H1 (cell line): ENCODE results near the gene NASP. TPM values are rescaled to one million over a fixed set of nuclear protein-coding genes. Genes with fewer than 3 reads are reported as not detected.

Source experiments
- CTCF ChIA-PET: fragments of 300-600 bp; sonication (Branson Sonifier 250); formaldehyde crosslinking; loops from one replicate; lab custom pipeline; 2021; ENCODE audit not compliant: partially characterized antibody; lab: Charles Lee
- POLR2A ChIA-PET: fragments of 300-600 bp; sonication (Branson Sonifier 250); formaldehyde crosslinking; loops from one replicate; lab custom pipeline; 2021; ENCODE audit warnings: inconsistent platforms; ENCODE audit not compliant: partially characterized antibody; lab: Charles Lee
- DNase-seq, 2 experiments: peaks; one replicate each; pipeline versions ENCODE4 v3.0.0 to v3.0.0-alpha.2; 2010 to 2022; ENCODE audit warnings: low spot score in 2 of 2, low read depth in 1 of 2, mixed read lengths in 1 of 2
- FAIRE-seq: peaks from 2 replicates; lab custom pipeline; 2011; peaks lifted over from hg19 to GRCh38; lab: Jason Lieb, UNC
- H2AFZ ChIP-seq: 2 replicates; pipeline ENCODE4 v1.8.1; 2012; ENCODE audit warnings: low read length, inconsistent platforms
- H2AK5ac ChIP-seq: 2 replicates; pipeline ENCODE4 v1.6.1; 2013; ENCODE audit warnings: low read depth, low read length
- H2BK120ac ChIP-seq: replicated peaks from 2 replicates; pipeline ENCODE3; 2013; ENCODE audit warnings: low read depth, low read length, inconsistent platforms
- H2BK12ac ChIP-seq: 2 replicates; pipeline ENCODE4 v1.6.1; 2013; ENCODE audit warnings: low read depth, low read length
- H2BK15ac ChIP-seq: 2 replicates; pipeline ENCODE4 v1.6.1; 2013; ENCODE audit warnings: low read length
- H2BK20ac ChIP-seq: 2 replicates; pipeline ENCODE4 v1.6.1; 2013; ENCODE audit warnings: low read length
- H2BK5ac ChIP-seq: 2 replicates; pipeline ENCODE4 v1.6.1; 2013; ENCODE audit warnings: low read depth, low read length
- H3K14ac ChIP-seq: 2 replicates; pipeline ENCODE4 v1.6.1; 2013; ENCODE audit warnings: inconsistent platforms; ENCODE audit not compliant: insufficient read length
- H3K18ac ChIP-seq: 2 replicates; pipeline ENCODE4 v1.6.1; 2013; ENCODE audit warnings: low read length; ENCODE audit errors: extremely low read depth
- H3K23ac ChIP-seq: 2 replicates; pipeline ENCODE4 v1.6.1; 2013; ENCODE audit warnings: inconsistent platforms; ENCODE audit not compliant: insufficient read length
- H3K23me2 ChIP-seq: 2 replicates; pipeline ENCODE4 v1.6.1; 2013; ENCODE audit warnings: low read depth, low read length
- H3K27ac ChIP-seq: 2 replicates; pipeline ENCODE4 v1.6.1; 2011; ENCODE audit warnings: low read depth, low read length, inconsistent platforms
- H3K27me3 ChIP-seq, 4 experiments: replicated peaks in 1 of 4; 1 replicate in 1 of 4; 2 replicates in 3 of 4; pipeline versions ENCODE4 v1.6.1 to v1.8.1; 2011 to 2013; ENCODE audit warnings: low read length in 3 of 4, mild to moderate bottlenecking in 3 of 4, inconsistent platforms in 2 of 4, mixed read lengths in 2 of 4, moderate library complexity in 1 of 4; ENCODE audit not compliant: control insufficient read depth in 3 of 4, insufficient read depth in 3 of 4; ENCODE audit errors: extremely low read depth in 1 of 4
- H3K36me3 ChIP-seq, 4 experiments: 2 replicates each; pipeline versions ENCODE4 v1.6.1 to v1.8.1; 2011 to 2013; ENCODE audit warnings: mild to moderate bottlenecking in 4 of 4, low read length in 3 of 4, moderate library complexity in 2 of 4, control low read depth in 1 of 4, inconsistent platforms in 1 of 4; ENCODE audit not compliant: insufficient read depth in 4 of 4, control insufficient read depth in 2 of 4
- H3K4ac ChIP-seq: replicated peaks from 2 replicates; pipeline ENCODE3; 2013; ENCODE audit warnings: low read length, low read depth, mixed read lengths, inconsistent platforms; ENCODE audit not compliant: insufficient read length
- H3K4me1 ChIP-seq, 4 experiments: replicated peaks in 1 of 4; 1 replicate in 1 of 4; 2 replicates in 3 of 4; pipeline versions ENCODE4 v1.6.1 to v1.8.1; 2011 to 2013; ENCODE audit warnings: low read length in 3 of 4, inconsistent platforms in 2 of 4, mixed read lengths in 1 of 4; ENCODE audit not compliant: insufficient read depth in 4 of 4, control insufficient read depth in 3 of 4
- H3K4me2 ChIP-seq, 2 experiments: 2 replicates each; pipeline versions ENCODE4 v1.6.1 to v1.8.1; 2011 to 2013; ENCODE audit warnings: low read depth in 2 of 2, low read length in 2 of 2, control low read depth in 1 of 2, inconsistent platforms in 1 of 2, mild to moderate bottlenecking in 1 of 2; ENCODE audit not compliant: insufficient read depth in 1 of 2
- H3K4me3 ChIP-seq, 4 experiments: fragments of 200-600, 300-600 bp in 1 of 4; sonication (generic), shearing (Covaris generic), sonication (Bioruptor Twin) in 1 of 4; 2 replicates each; pipeline versions ENCODE4 v1.5.1 to v1.8.1; 2011 to 2016; ENCODE audit warnings: low read length in 4 of 4, low read depth in 3 of 4, control low read depth in 2 of 4, inconsistent platforms in 2 of 4, mild to moderate bottlenecking in 2 of 4, mixed read lengths in 1 of 4, moderate library complexity in 1 of 4; ENCODE audit not compliant: insufficient read depth in 2 of 4; ENCODE audit errors: extremely low read depth in 1 of 4
- H3K56ac ChIP-seq: replicated peaks from 2 replicates; pipeline ENCODE3; 2013; ENCODE audit warnings: low read depth, mild to moderate bottlenecking, mixed read lengths, low read length, inconsistent platforms; ENCODE audit not compliant: insufficient read length
- H3K79me1 ChIP-seq: 2 replicates; pipeline ENCODE4 v1.6.1; 2013; ENCODE audit warnings: low read depth, low read length, control low read depth
- H3K79me2 ChIP-seq, 2 experiments: 2 replicates each; pipeline versions ENCODE4 v1.6.1 to v1.8.1; 2012 to 2013; ENCODE audit warnings: low read length in 2 of 2, mild to moderate bottlenecking in 2 of 2, inconsistent platforms in 1 of 2; ENCODE audit not compliant: insufficient read depth in 2 of 2, control insufficient read depth in 1 of 2
- H3K9ac ChIP-seq, 4 experiments: replicated peaks in 1 of 4; 1 replicate in 1 of 4; 2 replicates in 3 of 4; pipeline versions ENCODE4 v1.6.1 to v1.8.1; 2011 to 2013; ENCODE audit warnings: low read depth in 3 of 4, low read length in 3 of 4, control low read depth in 2 of 4, mild to moderate bottlenecking in 2 of 4, moderate library complexity in 2 of 4, inconsistent platforms in 1 of 4; ENCODE audit errors: extremely low read depth in 1 of 4
- H3K9me3 ChIP-seq, 2 experiments: 2 replicates each; pipeline versions ENCODE4 v1.6.1 to v1.8.1; 2012 to 2013; ENCODE audit warnings: mild to moderate bottlenecking in 2 of 2, moderate library complexity in 2 of 2, control low read depth in 1 of 2, inconsistent platforms in 1 of 2, low read depth in 1 of 2, low read length in 1 of 2, mixed read lengths in 1 of 2; ENCODE audit not compliant: insufficient read depth in 2 of 2
- H4K20me1 ChIP-seq, 2 experiments: replicated peaks in 1 of 2; 2 replicates each; pipeline versions ENCODE3 to v1.8.1; 2011 to 2013; ENCODE audit warnings: inconsistent platforms in 2 of 2, low read length in 2 of 2, mild to moderate bottlenecking in 1 of 2; ENCODE audit not compliant: insufficient read depth in 2 of 2, control insufficient read depth in 1 of 2
- H4K5ac ChIP-seq: 2 replicates; pipeline ENCODE4 v1.6.1; 2013; ENCODE audit warnings: low read length, low read depth, mixed read lengths, inconsistent platforms; ENCODE audit not compliant: insufficient read length
- H4K8ac ChIP-seq: 2 replicates; pipeline ENCODE4 v1.8.0; 2013; ENCODE audit warnings: mild to moderate bottlenecking, moderate library complexity, low read length, inconsistent platforms; ENCODE audit not compliant: insufficient read depth; ENCODE audit errors: extremely low read depth
- H4K91ac ChIP-seq: replicated peaks from 2 replicates; pipeline ENCODE3; 2013; ENCODE audit warnings: low read length, mixed read lengths, inconsistent platforms; ENCODE audit not compliant: insufficient read length
- CBX8 ChIP-seq: fragments of 300-800, 300-1000 bp; sonication (generic); IDR thresholded peaks from 2 replicates; pipeline ENCODE4 v1.7.1; 2016; ENCODE audit warnings: low read depth, low read length, borderline replicate concordance
- EP300 ChIP-seq, 2 experiments: IDR thresholded peaks; 1 replicate in 1 of 2; 2 replicates in 1 of 2; pipeline ENCODE4 v1.6.1; 2011 to 2012; ENCODE audit warnings: low read depth in 2 of 2, low read length in 2 of 2, mild to moderate bottlenecking in 2 of 2, borderline replicate concordance in 1 of 2, inconsistent platforms in 1 of 2, moderate library complexity in 1 of 2
- FOSL1 ChIP-seq: IDR thresholded peaks from 2 replicates; pipeline ENCODE4 v1.6.1; 2011; ENCODE audit warnings: mild to moderate bottlenecking, low read depth, low read length, moderate library complexity; ENCODE audit not compliant: insufficient read depth
- HDAC2 ChIP-seq, 2 experiments: fragments of 300-600 bp in 1 of 2; sonication (generic) in 1 of 2; IDR thresholded peaks; 2 replicates each; pipeline ENCODE4 v1.6.1; 2011 to 2012; ENCODE audit warnings: low read depth in 2 of 2, low read length in 2 of 2, mild to moderate bottlenecking in 2 of 2, moderate library complexity in 2 of 2, borderline replicate concordance in 1 of 2, inconsistent platforms in 1 of 2
- NRF1 ChIP-seq: IDR thresholded peaks from 2 replicates; pipeline ENCODE4 v1.6.1; 2011; ENCODE audit warnings: mild to moderate bottlenecking, low read depth, low read length, improper control_type of control experiment
- TEAD4 ChIP-seq: IDR thresholded peaks from 2 replicates; pipeline ENCODE4 v1.6.1; 2012; ENCODE audit warnings: low read depth, low read length, inconsistent platforms, mixed read lengths
- YY1 ChIP-seq: IDR thresholded peaks from 2 replicates; pipeline ENCODE4 v1.6.1; 2011; ENCODE audit warnings: low read depth, mild to moderate bottlenecking, low read length
- WGBS, 2 experiments: shearing (Covaris generic) in 1 of 2; methylation state at CpG; one replicate each; pipeline versions ENCODE4 v1.1.6 to v1.1.7; 2013 to 2015; ENCODE audit warnings: low lambda C conversion rate in 2 of 2, mixed read lengths in 2 of 2, inconsistent platforms in 1 of 2, low coverage in 1 of 2, missing lambda C conversion rate in 1 of 2; ENCODE audit not compliant: insufficient replicate concordance in 2 of 2, insufficient coverage in 1 of 2, insufficient read length in 1 of 2; ENCODE audit errors: extremely low coverage in 1 of 2, missing lambda C conversion rate in 1 of 2; 5-methylcytosine and 5-hydroxymethylcytosine counted together
- polyA plus RNA-seq, 7 experiments: library from polyadenylated mRNA; depleted of rRNA in 3 of 7; stranded (reverse) in 5 of 7; unstranded in 2 of 7; fragments of >200 nt in 5 of 7; fragments of 200-250 nt in 2 of 7; gene quantifications; 1 replicate in 5 of 7; 2 replicates in 1 of 7; 4 replicates in 1 of 7; pipeline versions ENCODE4 v1.2.1 to v1.2.3, GENCODE V29; 2011 to 2013; ENCODE audit warnings: missing spikeins in 2 of 7, mixed read lengths in 2 of 7
- total RNA-seq: library from RNA; stranded (reverse); fragmentation: NEBNext Ultra II Directional; extraction: Animal tissue kit (Norgen Biotek cat#: 25700); gene quantifications from 2 replicates; pipeline ENCODE4 v1.2.1, GENCODE V29; 2021

NASP gene
- total and polyA plus RNA-seq, 2 of the 8 experiments (the other 6 are each of a cell fraction or from before 2014, with no cell fraction given), result 263 to 647 TPM

GRCh38 chr1:45666836-45667235, 83.0 kb downstream of the NASP start:
- no peak overlapping the region for H4K91ac ChIP-seq
- H2BK120ac ChIP-seq, result no peak overlapping the region
- no peaks in the 10 kb centered on the region for H3K4me1 ChIP-seq
- no peak overlapping the region for H2BK15ac ChIP-seq
- no peak overlapping the region for H3K18ac ChIP-seq
- no peak overlapping the region for H4K5ac ChIP-seq
- H3K27me3 ChIP-seq, result no peaks in the 10 kb centered on the region
- no peak overlapping the region for H3K14ac ChIP-seq
- H2AFZ ChIP-seq, result no peak overlapping the region
- H2AK5ac ChIP-seq, result no peak overlapping the region
- TF ChIP-seq CBX8 (no peak), YY1 (no peak), HDAC2 (IDR thresholded peaks at IDR 0.05; ENCODE audit: borderline replicate concordance in 1 of 2, low read depth in 2 of 2, low read length in 2 of 2) (no peak), FOSL1 (no peak), TEAD4 (no peak), EP300 (IDR thresholded peaks at IDR 0.05; ENCODE audit: borderline replicate concordance in 1 of 2, low read depth in 2 of 2, low read length in 2 of 2) (no peak), NRF1 (no peak)
- H3K23ac ChIP-seq, result no peak overlapping the region
- no peak overlapping the region for H2BK12ac ChIP-seq
- H3K27ac ChIP-seq, result no peak overlapping the region
- H3K79me1 ChIP-seq, result peaks cover 5% of the 10 kb centered on the region; the same call in 1 of the 2 replicates
- no peak overlapping the region for H3K4ac ChIP-seq
- H3K9me3 ChIP-seq, result no peaks in the 10 kb centered on the region
- H4K8ac ChIP-seq, result no peak overlapping the region
- POLR2A ChIA-PET, result interaction anchor here (1.0 kb wide), 1 partner anchor 19 kb away, joined by 3 read pairs; the partner anchor contains the start of gene GPBP1L1
- H2BK20ac ChIP-seq, result no peak overlapping the region
- H3K79me2 ChIP-seq, result peaks cover 32 to 99% of the 10 kb centered on the region in 2 experiments
- no peak overlapping the region for H2BK5ac ChIP-seq
- CTCF ChIA-PET, result no interaction called here
- DNase-seq, result no peak
- H3K9ac ChIP-seq, result no peak overlapping the region
- FAIRE-seq, result no peak
- no peaks in the 10 kb centered on the region; a peak in 1 of 8 replicates for H3K36me3 ChIP-seq
- no peak overlapping the region for H3K4me3 ChIP-seq
- no peaks in the 10 kb centered on the region for H3K23me2 ChIP-seq
- H3K56ac ChIP-seq, result no peak overlapping the region
- no peak overlapping the region for H3K4me2 ChIP-seq
- H4K20me1 ChIP-seq, result peaks cover 15 to 19% of the 10 kb centered on the region in 2 experiments
- WGBS, 2 experiments, result 89% methylated on average over 2 of the region's 2 CpGs; no CpG with 5 or more reads in 1 of the 2 experiments
